Activated CD4-positive, alpha-beta T cell treated with anti-CD3 and anti-CD28 coated beads, Interleukin-2, amount 50 U/mL, for 24 hours (primary cell): ENCODE results near the gene COX10.
"Not testable (repeated sequence)": the region's sequence is repeated elsewhere in the genome, so short reads cannot be mapped to it uniquely, and the experiment has no call there.

Experiments used
- DNase-seq, 2 donors: peaks; one replicate each; pipeline ENCODE4 v3.0.0-alpha.2; 2020; ENCODE audit warnings: low read depth in 1 of 2, low spot score in 1 of 2

The COX10 gene

DNA sequence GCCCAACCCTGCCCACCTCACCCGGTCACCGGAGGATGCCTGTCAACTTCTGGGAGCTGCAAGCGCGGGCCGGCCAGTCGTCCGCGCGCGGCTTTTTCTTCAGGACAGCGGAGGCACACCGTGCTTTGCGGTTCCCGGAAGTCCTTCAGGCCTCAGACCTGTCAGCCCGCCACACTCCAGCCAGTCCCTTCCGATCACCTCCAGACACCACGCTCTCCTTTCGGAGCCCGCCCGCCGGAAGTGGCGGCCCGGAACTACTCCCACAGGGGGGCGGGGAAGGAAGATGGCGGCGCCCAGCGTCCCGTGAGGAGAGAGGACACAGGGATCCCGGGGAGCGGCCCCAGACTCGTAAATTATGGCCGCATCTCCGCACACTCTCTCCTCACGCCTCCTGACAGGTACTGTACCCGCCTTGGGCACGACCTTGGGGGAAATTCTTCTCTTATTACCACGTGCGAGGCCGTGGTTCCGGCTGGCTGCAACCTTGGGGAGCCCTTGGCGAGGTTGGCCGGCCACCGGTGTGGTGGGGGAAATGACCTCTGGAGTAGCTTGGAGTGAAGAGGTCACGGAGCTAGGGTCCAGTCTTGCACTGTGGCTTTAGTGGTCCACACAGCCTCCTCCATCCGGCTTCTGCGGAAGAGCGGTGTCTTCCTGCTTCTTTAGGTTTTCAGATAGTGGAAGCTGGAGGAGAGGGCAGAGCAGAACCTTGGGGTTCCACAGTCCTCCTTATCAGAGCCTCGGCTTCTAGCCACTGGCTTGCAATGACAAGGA is at the start of gene COX10:
Gene COX10, plus strand, starts transcription at position 254 of the 771 bp plus-strand sequence. Its CDS starts 102 bp downstream, at position 356.
- DNase-seq: peak; percentile 74 to 82

DNA sequence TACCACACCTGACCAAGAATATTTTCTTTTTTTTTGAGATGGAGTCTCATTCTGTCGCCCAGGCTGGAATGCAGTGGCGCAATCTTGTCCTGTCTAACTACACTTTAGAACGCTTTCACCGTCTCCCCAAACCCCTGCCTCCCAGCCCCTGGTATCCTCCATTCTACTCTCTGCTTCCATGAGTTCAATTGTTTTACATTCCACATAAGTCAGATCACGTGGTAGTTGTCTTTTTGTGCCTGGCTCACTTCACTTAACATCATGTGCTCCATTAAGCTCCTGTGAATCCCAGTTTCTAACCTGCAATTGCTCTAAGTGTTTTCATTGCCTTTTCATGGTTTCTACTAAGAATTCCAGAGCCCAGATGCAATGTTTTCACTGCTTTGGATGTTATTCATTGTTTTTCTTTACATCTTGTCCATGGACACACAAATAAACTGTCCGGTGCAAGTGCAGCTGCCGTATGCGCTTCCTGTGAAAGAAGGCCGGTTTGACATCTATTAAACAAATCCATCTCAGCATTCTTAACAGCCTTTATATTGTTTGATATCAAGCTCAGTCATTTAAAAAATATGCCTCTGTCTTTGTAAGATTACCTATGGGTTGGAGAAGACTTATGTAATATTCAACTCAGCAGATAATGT is 47.5 kb upstream of the COX10 start:
- DNase-seq: not testable (repeated sequence)

- DNase-seq: not testable (repeated sequence)
Observed at GRCh38 chr17:14029755-14030154, 39.5 kb upstream of the COX10 start.

- DNase-seq: no peak
Observed at GRCh38 chr17:14032234-14032633, 37.1 kb upstream of the COX10 start.

GRCh38 chr17:14033166-14033565 is 36.1 kb upstream of the COX10 start:
- DNase-seq: no peak

DNA sequence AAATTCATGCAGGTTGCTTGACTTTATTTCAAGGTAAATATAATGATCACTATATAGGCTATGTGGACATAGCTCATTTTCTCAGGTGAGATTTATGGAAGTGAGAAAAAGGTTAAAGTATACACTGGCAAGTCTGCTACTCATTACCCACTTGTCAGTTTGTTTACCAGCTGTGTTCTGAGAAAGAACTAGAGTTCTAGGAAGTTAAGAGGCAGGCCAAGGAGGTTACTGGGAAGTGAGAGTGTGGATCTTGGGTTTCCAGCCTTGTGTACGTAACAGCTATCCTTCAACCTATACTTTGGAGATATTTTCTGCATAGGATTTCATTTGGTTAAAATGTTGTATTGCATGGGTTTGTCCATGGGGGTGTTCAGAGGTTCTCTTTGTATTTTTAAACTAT is 31.9 kb upstream of the COX10 start:
- no peak for DNase-seq

- no peak for DNase-seq
Observed at GRCh38 chr17:14038206-14038605, 31.1 kb upstream of the COX10 start.

GRCh38 chr17:14042411-14042810 is 26.9 kb upstream of the COX10 start:
- no peak for DNase-seq

- DNase-seq: no peak
Observed at GRCh38 chr17:14044702-14045101, 24.6 kb upstream of the COX10 start.

GRCh38 chr17:14046978-14047377 is 22.3 kb upstream of the COX10 start:
- no peak for DNase-seq

DNA sequence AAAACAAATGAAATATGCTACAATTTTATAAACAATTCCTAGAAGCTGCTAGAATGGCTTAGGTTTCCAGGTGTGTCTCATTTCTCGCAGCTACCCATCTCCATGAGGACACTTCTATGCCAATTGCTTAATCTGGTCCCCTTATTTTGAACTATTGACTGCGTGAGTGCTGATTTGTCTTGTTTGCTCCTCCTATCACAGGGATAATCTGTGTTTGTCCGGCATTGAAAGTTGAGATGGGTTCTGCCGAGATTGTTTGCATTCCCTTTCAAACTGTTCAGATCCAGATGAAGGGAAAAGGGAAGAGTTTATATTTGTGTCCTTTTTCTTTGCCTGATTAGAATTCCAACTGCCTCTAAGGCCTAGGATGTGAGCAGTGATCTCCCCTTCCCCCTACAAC is 21.7 kb upstream of the COX10 start:
- DNase-seq: no peak

DNA sequence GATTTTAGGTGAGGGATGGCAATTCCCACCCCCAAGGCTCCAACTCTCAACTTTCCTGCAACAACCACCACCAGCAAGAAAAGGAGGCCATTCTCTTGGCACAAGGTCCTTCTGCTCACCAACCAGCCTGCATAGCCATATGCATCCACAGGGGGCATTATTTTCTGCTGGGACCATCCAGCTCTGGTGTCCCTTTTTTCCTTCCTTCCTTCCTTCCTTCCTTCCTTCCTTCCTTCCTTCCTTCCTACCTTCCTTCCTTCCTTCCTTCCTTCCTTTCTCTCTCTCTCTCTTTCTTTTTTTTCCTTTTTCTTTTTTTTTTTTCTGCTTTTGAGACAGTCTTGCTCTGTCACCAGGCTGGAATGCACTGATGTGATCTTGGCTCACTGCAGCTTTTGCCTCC is 21.1 kb upstream of the COX10 start:
- DNase-seq: no peak

- DNase-seq: no peak
Observed at GRCh38 chr17:14050616-14051015, 18.7 kb upstream of the COX10 start.

DNA sequence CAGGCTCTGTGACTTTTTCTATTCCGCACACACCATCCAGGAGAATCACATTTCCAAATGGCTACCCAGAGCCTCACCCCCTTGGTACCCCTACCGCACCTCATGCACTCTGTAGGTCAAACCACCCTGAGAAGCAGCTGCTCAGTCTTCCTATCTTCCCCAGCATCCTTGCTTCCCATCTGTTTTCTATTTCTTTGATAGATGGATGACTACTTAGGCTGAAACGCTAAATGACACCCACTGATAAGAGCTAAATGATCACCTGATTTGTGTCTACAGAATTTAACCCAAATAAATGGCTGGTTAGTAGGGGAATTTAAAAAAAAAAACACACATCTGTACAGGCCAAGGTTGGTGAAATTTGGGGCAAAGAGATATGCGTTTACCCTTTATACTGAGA is 17.6 kb upstream of the COX10 start:
- no peak for DNase-seq

GRCh38 chr17:14052886-14053615 is 16.3 kb upstream of the COX10 start:
- DNase-seq: no peak

GRCh38 chr17:14057591-14057990 is 11.7 kb upstream of the COX10 start:
- DNase-seq: no peak

- no peak for DNase-seq
Observed at GRCh38 chr17:14058051-14058450, 11.3 kb upstream of the COX10 start.

DNA sequence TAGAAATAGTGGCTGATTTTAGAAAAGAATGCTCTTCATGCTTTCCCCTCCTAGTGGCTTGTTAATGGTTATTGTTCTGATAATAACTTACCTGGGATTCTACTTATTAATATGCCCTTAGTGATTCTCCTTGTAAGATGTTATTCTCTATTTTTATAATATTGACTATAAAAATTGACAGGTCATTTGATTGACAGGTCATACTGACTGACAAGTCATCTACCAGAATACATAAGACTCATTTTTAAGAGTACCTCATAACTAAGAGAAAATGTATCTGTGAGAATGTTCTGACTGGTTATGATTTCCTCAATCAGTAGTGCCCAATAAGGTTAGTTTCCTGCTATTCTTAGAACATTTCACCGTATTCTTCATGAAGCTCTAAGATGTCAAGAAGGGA is 8.6 kb upstream of the COX10 start:
- DNase-seq: no peak

DNA sequence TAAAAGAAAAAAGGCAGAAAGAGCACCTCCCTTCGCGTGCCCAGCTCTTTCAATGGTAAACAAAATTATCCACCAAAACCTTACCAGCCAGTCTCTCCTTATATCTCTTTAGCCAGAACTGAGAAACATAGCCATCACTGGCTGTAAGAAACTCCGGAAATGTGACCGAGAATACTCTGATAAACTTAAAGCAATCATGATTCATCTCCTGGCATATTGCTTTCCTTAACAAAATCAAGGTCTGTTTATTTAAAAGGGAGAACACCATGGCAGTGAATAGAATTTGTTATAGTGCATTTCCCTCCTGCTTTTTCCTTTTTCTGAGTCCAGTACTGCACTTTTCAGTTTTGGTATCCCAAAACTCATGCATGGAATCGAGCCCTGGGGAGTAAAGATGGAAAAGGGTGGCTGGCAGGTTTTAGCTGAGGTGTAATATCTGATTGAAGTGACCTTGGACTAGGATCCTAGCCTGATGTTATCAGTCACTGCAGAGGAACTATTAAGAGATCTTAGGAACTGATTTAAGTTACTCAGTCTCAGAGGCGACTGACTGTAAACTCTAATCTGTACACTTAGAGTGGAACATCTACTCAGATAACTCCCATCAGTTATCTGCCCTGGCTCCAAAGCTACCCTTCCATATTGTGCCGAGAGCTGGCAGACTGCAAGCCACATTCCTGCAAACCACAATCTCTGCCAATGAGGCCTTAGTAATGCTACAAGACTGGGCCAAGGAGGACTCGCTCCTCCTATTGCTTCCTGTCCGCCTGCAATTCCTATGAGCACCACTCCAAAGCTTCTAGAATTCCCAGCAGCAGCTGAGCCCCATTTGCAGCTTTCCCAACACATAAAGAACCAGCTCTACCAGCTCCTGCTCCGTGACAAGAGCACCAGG is 7.4 kb upstream of the COX10 start:
- no peak for DNase-seq

DNA sequence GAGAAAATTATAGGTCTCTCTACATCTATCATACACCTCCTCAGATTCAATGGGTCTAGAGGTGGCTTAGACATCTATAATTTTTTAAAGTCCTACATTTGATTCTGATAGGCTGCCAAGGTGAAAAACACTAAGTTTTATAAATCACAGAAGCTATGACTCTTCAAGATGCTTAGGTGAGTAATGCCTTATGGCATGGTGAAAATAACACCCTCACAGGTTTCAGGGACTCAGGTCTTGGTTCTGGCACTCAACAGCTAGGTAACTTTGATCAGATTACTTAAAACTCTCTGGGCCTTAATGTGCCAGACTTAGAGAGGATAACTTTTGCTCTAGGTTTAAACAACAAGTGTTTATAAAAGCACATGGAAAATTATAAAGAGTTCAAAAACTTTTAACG is 2.0 kb upstream of the COX10 start:
- no peak for DNase-seq
